Measurements from ENCODE around the gene PHYKPL. TPM values are rescaled to one million over a fixed set of nuclear protein-coding genes. Genes with fewer than 3 reads are reported as not detected.
A peak's percentile ranks its signal among the peaks of the same experiment; 100 is the strongest.

The PHYKPL gene
- total and polyA plus RNA-seq, 2 donors (not counting 3 experiments of a cell fraction or from before 2014, with no cell fraction given), result 71.7 to 81.7 TPM

GRCh38 chr5:178204935-178205748, 27.5 kb downstream of the PHYKPL start:
- Histone ChIP-seq H3K79me2 (ENCODE audit: control insufficient read depth, insufficient read depth, low read length) (peaks cover 55% of the 10 kb centered on the region), H3K9me3 (replicated peaks; ENCODE audit: control insufficient read depth, insufficient read depth, low read length) (no peaks in the 10 kb centered on the region), H4K20me1 (replicated peaks; ENCODE audit: control insufficient read depth, extremely low read depth, insufficient read depth, low read length) (peaks cover 4% of the 10 kb centered on the region), H3K27ac (ENCODE audit: insufficient read depth, low read depth, low read length) (peak overlapping the region; percentile 65), H3K36me3 (ENCODE audit: control insufficient read depth in 2 of 2, extremely low read depth in 1 of 2, insufficient read depth in 2 of 2, low read length in 2 of 2) (peaks cover 24 to 32% of the 10 kb centered on the region in 2 experiments), H3K4me2 (ENCODE audit: insufficient read depth, low read length) (peak overlapping the region; percentile 69), H2AFZ (ENCODE audit: low read depth, low read length) (no peak overlapping the region), H3K4me3 (replicated peaks in 1 of 3; ENCODE audit: insufficient read depth in 1 of 3, low read depth in 1 of 3, low read length in 3 of 3) (peak overlapping the region; percentile 66 to 93 (median 81)), H3K9ac (replicated peaks; ENCODE audit: extremely low read depth, insufficient read depth, low read length) (peak overlapping the region; percentile 89), H3K4me1 (ENCODE audit: control insufficient read depth, extremely low read depth, insufficient read depth, low read length) (peaks cover 22% of the 10 kb centered on the region), H3K27me3 (ENCODE audit: control insufficient read depth in 2 of 2, insufficient read depth in 2 of 2, low read length in 2 of 2) (no peaks in the 10 kb centered on the region), H3K9me1 (replicated peaks; ENCODE audit: control insufficient read depth, extremely low read depth, insufficient read depth, low read length) (no peaks in the 10 kb centered on the region)
- ChIA-PET CTCF (interaction anchor here (0.9 to 1.4 kb wide), 4 partner anchors 10 to 129 kb away, joined by 3 to 5 read pairs (median 4); no protein-coding TSS in a partner anchor), POLR2A (interaction anchor here (1.0 to 1.5 kb wide), 7 partner anchors 9 to 130 kb away, joined by 3 to 13 read pairs (median 6); partner anchors contain the start of gene NHP2)
- DNase-seq (ENCODE audit: low read depth, low spot score) (peak; percentile 53), FAIRE-seq (peak; percentile 71)
- TF ChIP-seq FOS (IDR thresholded peaks at IDR 0.05; ENCODE audit: borderline replicate concordance, insufficient read depth, low read length) (no peak), POLR2AphosphoS5 (IDR thresholded peaks at IDR 0.05; ENCODE audit: insufficient read depth, low read depth, low read length) (peak; percentile 72), GATA2 (IDR thresholded peaks at IDR 0.05; ENCODE audit: insufficient read depth, insufficient read length, low read depth, low read length) (no peak), EZH2 (IDR thresholded peaks at IDR 0.05; ENCODE audit: borderline replicate concordance, low read depth, low read length, severe bottlenecking) (no peak), POLR2A (IDR thresholded peaks at IDR 0.05; ENCODE audit: low read depth, low read length) (peak; percentile 70)
- TF ChIP-seq, protein P1, sequence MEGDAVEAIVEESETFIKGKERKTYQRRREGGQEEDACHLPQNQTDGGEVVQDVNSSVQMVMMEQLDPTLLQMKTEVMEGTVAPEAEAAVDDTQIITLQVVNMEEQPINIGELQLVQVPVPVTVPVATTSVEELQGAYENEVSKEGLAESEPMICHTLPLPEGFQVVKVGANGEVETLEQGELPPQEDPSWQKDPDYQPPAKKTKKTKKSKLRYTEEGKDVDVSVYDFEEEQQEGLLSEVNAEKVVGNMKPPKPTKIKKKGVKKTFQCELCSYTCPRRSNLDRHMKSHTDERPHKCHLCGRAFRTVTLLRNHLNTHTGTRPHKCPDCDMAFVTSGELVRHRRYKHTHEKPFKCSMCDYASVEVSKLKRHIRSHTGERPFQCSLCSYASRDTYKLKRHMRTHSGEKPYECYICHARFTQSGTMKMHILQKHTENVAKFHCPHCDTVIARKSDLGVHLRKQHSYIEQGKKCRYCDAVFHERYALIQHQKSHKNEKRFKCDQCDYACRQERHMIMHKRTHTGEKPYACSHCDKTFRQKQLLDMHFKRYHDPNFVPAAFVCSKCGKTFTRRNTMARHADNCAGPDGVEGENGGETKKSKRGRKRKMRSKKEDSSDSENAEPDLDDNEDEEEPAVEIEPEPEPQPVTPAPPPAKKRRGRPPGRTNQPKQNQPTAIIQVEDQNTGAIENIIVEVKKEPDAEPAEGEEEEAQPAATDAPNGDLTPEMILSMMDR (IDR thresholded peaks at IDR 0.05; ENCODE audit: extremely low read depth in 1 of 2, insufficient read depth in 1 of 2, low read depth in 1 of 2, low read length in 2 of 2), result no peak
- TF ChIP-seq, protein P2, sequence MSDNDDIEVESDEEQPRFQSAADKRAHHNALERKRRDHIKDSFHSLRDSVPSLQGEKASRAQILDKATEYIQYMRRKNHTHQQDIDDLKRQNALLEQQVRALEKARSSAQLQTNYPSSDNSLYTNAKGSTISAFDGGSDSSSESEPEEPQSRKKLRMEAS (IDR thresholded peaks at IDR 0.05; ENCODE audit: insufficient read depth, insufficient read length), result no peak
- dilution Hi-C loops (cut with MboI; ENCODE audit: extremely low pct_ligation_motif_present, low sequenced_read_pairs), result no loop called here
- intact Hi-C loops (cut with micrococcal nuclease), result loop anchor here (1.0 to 2.0 kb wide), 4 partner anchors 28 to 129 kb away; partner anchors contain the start of gene PHYKPL
- BruUV-seq (replicated peaks), result no TSS peak
